Endothelial cell of umbilical vein (primary cell): ENCODE measurements around the gene PLAGL1. TPM values are rescaled to one million over a fixed set of nuclear protein-coding genes. Genes with fewer than 3 reads are reported as not detected.

Experiments used
- BruUV-seq: library from RNA; stranded (reverse); fragments of 400-500 nt; replicated peaks from 2 replicates; lab custom pipeline; 2021; lab: Mats Ljungman, UMichigan
- CTCF ChIA-PET: fragments of 300-600, 350-600 bp; sonication (Branson Sonifier 250); formaldehyde crosslinking; loops from one replicate; lab custom pipeline; 2021; ENCODE audit warnings: antibody characterized with exemption, inconsistent platforms; lab: Charles Lee
- POLR2A ChIA-PET: fragments of 300-600, 350-600 bp; sonication (Branson Sonifier 250); formaldehyde crosslinking; loops from one replicate; lab custom pipeline; 2021; ENCODE audit warnings: antibody characterized with exemption, inconsistent platforms; lab: Charles Lee
- DNase-seq: peaks from one replicate; pipeline ENCODE4 v3.0.0-alpha.2; 2011; ENCODE audit warnings: low read depth, low spot score
- FAIRE-seq: peaks from 2 replicates; lab custom pipeline; 2011; peaks lifted over from hg19 to GRCh38; lab: Jason Lieb, UNC
- H2AFZ ChIP-seq: 2 replicates; pipeline ENCODE4 v1.6.0; 2012; ENCODE audit warnings: low read depth, low read length, control low read depth, inconsistent platforms
- H3K27ac ChIP-seq: 2 replicates; pipeline ENCODE4 v1.5.1; 2011; ENCODE audit warnings: low read depth, mild to moderate bottlenecking, control low read depth, low read length, moderate library complexity; ENCODE audit not compliant: insufficient read depth
- H3K27me3 ChIP-seq, 2 experiments: 2 replicates each; pipeline versions ENCODE4 v1.6.0 to v1.6.1; 2011; ENCODE audit warnings: low read length in 2 of 2, mixed read lengths in 1 of 2; ENCODE audit not compliant: control insufficient read depth in 2 of 2, insufficient read depth in 2 of 2
- H3K36me3 ChIP-seq, 2 experiments: 2 replicates in 1 of 2; 3 replicates in 1 of 2; pipeline ENCODE4 v1.5.1; 2011; ENCODE audit warnings: low read length in 2 of 2, mild to moderate bottlenecking in 1 of 2, moderate library complexity in 1 of 2; ENCODE audit not compliant: control insufficient read depth in 2 of 2, insufficient read depth in 2 of 2; ENCODE audit errors: extremely low read depth in 1 of 2
- H3K4me1 ChIP-seq: 3 replicates; pipeline ENCODE4 v1.5.1; 2011; ENCODE audit warnings: mild to moderate bottlenecking, low read length; ENCODE audit not compliant: control insufficient read depth, insufficient read depth; ENCODE audit errors: extremely low read depth
- H3K4me2 ChIP-seq: 2 replicates; pipeline ENCODE4 v1.6.1; 2011; ENCODE audit warnings: low read length, control low read depth, mixed read lengths; ENCODE audit not compliant: insufficient read depth
- H3K4me3 ChIP-seq, 3 experiments: fragments of 200-600 bp in 1 of 3; sonication (generic), shearing (Covaris generic) in 1 of 3; replicated peaks in 1 of 3; 2 replicates each; pipeline ENCODE4 v1.5.1; 2011 to 2016; ENCODE audit warnings: control low read depth in 3 of 3, low read length in 3 of 3, mild to moderate bottlenecking in 2 of 3, inconsistent platforms in 1 of 3, low read depth in 1 of 3, moderate library complexity in 1 of 3; ENCODE audit not compliant: insufficient read depth in 1 of 3
- H3K79me2 ChIP-seq: 2 replicates; pipeline ENCODE4 v1.6.0; 2012; ENCODE audit warnings: low read length, inconsistent platforms; ENCODE audit not compliant: control insufficient read depth, insufficient read depth
- H3K9ac ChIP-seq: replicated peaks from 2 replicates; pipeline ENCODE3; 2011; ENCODE audit warnings: low read length, control low read depth; ENCODE audit not compliant: insufficient read depth; ENCODE audit errors: extremely low read depth
- H3K9me1 ChIP-seq: replicated peaks from 3 replicates; pipeline ENCODE4 v1.6.0; 2011; ENCODE audit warnings: mild to moderate bottlenecking, low read length; ENCODE audit not compliant: control insufficient read depth, insufficient read depth; ENCODE audit errors: extremely low read depth
- H3K9me3 ChIP-seq: replicated peaks from 2 replicates; pipeline ENCODE4 v1.5.1; 2012; ENCODE audit warnings: low read length, inconsistent platforms; ENCODE audit not compliant: control insufficient read depth, insufficient read depth
- H4K20me1 ChIP-seq: replicated peaks from 2 replicates; pipeline ENCODE3; 2011; ENCODE audit warnings: mild to moderate bottlenecking, low read length; ENCODE audit not compliant: control insufficient read depth, insufficient read depth; ENCODE audit errors: extremely low read depth
- EZH2 ChIP-seq: IDR thresholded peaks from 2 replicates; pipeline ENCODE4 v1.6.1; 2012; ENCODE audit warnings: borderline replicate concordance, low read depth, mild to moderate bottlenecking, moderate library complexity, low read length, inconsistent platforms; ENCODE audit not compliant: severe bottlenecking
- FOS ChIP-seq: IDR thresholded peaks from 2 replicates; pipeline ENCODE4 v1.6.1; 2011; ENCODE audit warnings: mild to moderate bottlenecking, low read length, moderate library complexity, borderline replicate concordance; ENCODE audit not compliant: insufficient read depth
- GATA2 ChIP-seq: IDR thresholded peaks from 2 replicates; pipeline ENCODE4 v1.7.0; 2011; ENCODE audit warnings: low read depth, mild to moderate bottlenecking, moderate library complexity, mixed read lengths, low read length; ENCODE audit not compliant: insufficient read length, insufficient read depth
- JUN ChIP-seq: IDR thresholded peaks from 2 replicates; pipeline ENCODE4 v1.6.1; 2011; ENCODE audit warnings: borderline replicate concordance, low read depth; ENCODE audit not compliant: insufficient read length, insufficient read depth
- MYC ChIP-seq: IDR thresholded peaks from one replicate; pipeline ENCODE4 v1.6.1; 2011; ENCODE audit warnings: mild to moderate bottlenecking, low read depth, low read length
- POLR2A ChIP-seq: IDR thresholded peaks from 2 replicates; pipeline ENCODE4 v1.6.1; 2012; ENCODE audit warnings: low read depth, mild to moderate bottlenecking, control low read depth, low read length
- POLR2AphosphoS5 ChIP-seq: IDR thresholded peaks from 2 replicates; pipeline ENCODE4 v1.6.1; 2012; ENCODE audit warnings: low read depth, mild to moderate bottlenecking, control low read depth, low read length, moderate library complexity; ENCODE audit not compliant: insufficient read depth
- dilution Hi-C: fragments of 300-500 bp; cut with MboI; formaldehyde crosslinking; loops from one replicate; pipeline ENCODE4 v1.15.0; 2019; ENCODE audit warnings: low sequenced_read_pairs; ENCODE audit not compliant: extremely low pct_ligation_motif_present
- intact Hi-C: fragments of 100-400 bp; cut with micrococcal nuclease; formaldehyde crosslinking; loops from one replicate; pipeline ENCODE4 v1.10.0; 2022
- polyA plus RNA-seq, 4 experiments: library from polyadenylated mRNA; depleted of rRNA in 3 of 4; stranded (reverse) in 3 of 4; unstranded in 1 of 4; fragments of >200 nt; gene quantifications; 2 replicates each; pipeline versions ENCODE4 v1.2.1 to v1.2.3, GENCODE V29; 2011 to 2012; ENCODE audit warnings: missing spikeins in 1 of 4
- total RNA-seq: library from RNA; stranded (reverse); gene quantifications from 2 replicates; pipeline ENCODE4 v1.2.3, GENCODE V29; 2021
- TF ChIP-seq, protein P1 (sequence below), 2 donors: IDR thresholded peaks; 1 replicate in 1 of 2; 2 replicates in 1 of 2; pipeline ENCODE4 v1.5.1; 2011; ENCODE audit warnings: low read length in 2 of 2, mild to moderate bottlenecking in 2 of 2, moderate library complexity in 2 of 2, control low read depth in 1 of 2, inconsistent platforms in 1 of 2, low read depth in 1 of 2; ENCODE audit not compliant: insufficient read depth in 1 of 2; ENCODE audit errors: extremely low read depth in 1 of 2
- TF ChIP-seq, protein P2 (sequence below): IDR thresholded peaks from 2 replicates; pipeline ENCODE4 v1.6.1; 2011; ENCODE audit not compliant: insufficient read depth, insufficient read length

Gene PLAGL1
- total and polyA plus RNA-seq, 2 donors (not counting 3 experiments of a cell fraction or from before 2014, with no cell fraction given), result 20.9 to 40.4 TPM

GRCh38 chr6:143940011-143940597 is 68.0 kb downstream of the PLAGL1 start:
- no peaks in the 10 kb centered on the region for H4K20me1 ChIP-seq
- H3K79me2 ChIP-seq, result no peaks in the 10 kb centered on the region
- no peaks in the 10 kb centered on the region for H3K9me3 ChIP-seq
- intact Hi-C loops (loop anchor here (1.0 kb wide), 2 partner anchors 73 to 365 kb away; no protein-coding TSS in a partner anchor), dilution Hi-C loops (no loop called here)
- H3K9ac ChIP-seq, result no peak overlapping the region
- no peaks in the 10 kb centered on the region for H3K4me1 ChIP-seq
- POLR2A ChIA-PET, result no interaction called here
- no peak overlapping the region for H2AFZ ChIP-seq
- peaks cover under 1 to 7% of the 10 kb centered on the region in 2 experiments for H3K27me3 ChIP-seq
- no peak overlapping the region for H3K4me2 ChIP-seq
- TF ChIP-seq MYC, result no peak
- TF ChIP-seq, protein P1, sequence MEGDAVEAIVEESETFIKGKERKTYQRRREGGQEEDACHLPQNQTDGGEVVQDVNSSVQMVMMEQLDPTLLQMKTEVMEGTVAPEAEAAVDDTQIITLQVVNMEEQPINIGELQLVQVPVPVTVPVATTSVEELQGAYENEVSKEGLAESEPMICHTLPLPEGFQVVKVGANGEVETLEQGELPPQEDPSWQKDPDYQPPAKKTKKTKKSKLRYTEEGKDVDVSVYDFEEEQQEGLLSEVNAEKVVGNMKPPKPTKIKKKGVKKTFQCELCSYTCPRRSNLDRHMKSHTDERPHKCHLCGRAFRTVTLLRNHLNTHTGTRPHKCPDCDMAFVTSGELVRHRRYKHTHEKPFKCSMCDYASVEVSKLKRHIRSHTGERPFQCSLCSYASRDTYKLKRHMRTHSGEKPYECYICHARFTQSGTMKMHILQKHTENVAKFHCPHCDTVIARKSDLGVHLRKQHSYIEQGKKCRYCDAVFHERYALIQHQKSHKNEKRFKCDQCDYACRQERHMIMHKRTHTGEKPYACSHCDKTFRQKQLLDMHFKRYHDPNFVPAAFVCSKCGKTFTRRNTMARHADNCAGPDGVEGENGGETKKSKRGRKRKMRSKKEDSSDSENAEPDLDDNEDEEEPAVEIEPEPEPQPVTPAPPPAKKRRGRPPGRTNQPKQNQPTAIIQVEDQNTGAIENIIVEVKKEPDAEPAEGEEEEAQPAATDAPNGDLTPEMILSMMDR (IDR thresholded peaks at IDR 0.05; ENCODE audit: extremely low read depth in 1 of 2, insufficient read depth in 1 of 2, low read depth in 1 of 2, low read length in 2 of 2), result peak; percentile 59 to 60
- CTCF ChIA-PET, result interaction anchor here (0.8 to 3.1 kb wide), 19 partner anchors 9 to 365 kb away, joined by 3 to 20 read pairs (median 4); partner anchors contain the start of gene PLAGL1
- no peak overlapping the region for H3K4me3 ChIP-seq
- no peaks in the 10 kb centered on the region for H3K36me3 ChIP-seq
- DNase-seq, result peak; percentile 45
- no peak overlapping the region for H3K27ac ChIP-seq
- FAIRE-seq, result peak; percentile 21
- no TSS peak for BruUV-seq
- no peaks in the 10 kb centered on the region for H3K9me1 ChIP-seq

DNA sequence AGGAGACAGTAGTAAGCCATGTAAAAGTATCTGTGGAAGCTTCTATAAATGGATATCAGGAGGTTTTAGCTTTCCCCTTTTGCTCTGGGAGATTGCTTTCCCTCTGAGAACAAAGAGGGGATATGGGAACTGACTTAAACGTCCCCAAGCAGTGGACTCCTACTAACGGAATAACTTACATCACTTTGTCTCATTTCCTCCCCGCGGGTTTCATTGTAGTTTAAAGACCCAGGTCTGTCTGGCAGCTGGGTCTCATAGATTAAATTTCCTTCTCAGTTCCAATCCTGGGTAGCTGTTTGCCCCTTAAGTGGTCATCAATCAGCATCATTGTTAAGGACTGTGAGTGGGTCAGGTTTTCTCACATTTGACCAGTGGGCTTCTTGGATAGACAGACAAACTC is 68.7 kb downstream of the PLAGL1 start:
- dilution Hi-C loops, result no loop called here
- BruUV-seq, result no TSS peak
- Histone ChIP-seq H3K4me3 (no peak overlapping the region), H3K9me3 (no peaks in the 10 kb centered on the region), H3K4me1 (no peaks in the 10 kb centered on the region), H3K9me1 (no peaks in the 10 kb centered on the region), H3K36me3 (no peaks in the 10 kb centered on the region), H3K4me2 (no peak overlapping the region), H3K9ac (no peak overlapping the region), H3K79me2 (no peaks in the 10 kb centered on the region), H2AFZ (no peak overlapping the region), H3K27ac (no peak overlapping the region), H4K20me1 (no peaks in the 10 kb centered on the region), H3K27me3 (peaks cover 1 to 7% of the 10 kb centered on the region in 2 experiments)
- FAIRE-seq (peak; percentile 40), DNase-seq (no peak)
- TF ChIP-seq MYC, result no peak
- no peak for TF ChIP-seq POLR2A
- TF ChIP-seq, protein P2, sequence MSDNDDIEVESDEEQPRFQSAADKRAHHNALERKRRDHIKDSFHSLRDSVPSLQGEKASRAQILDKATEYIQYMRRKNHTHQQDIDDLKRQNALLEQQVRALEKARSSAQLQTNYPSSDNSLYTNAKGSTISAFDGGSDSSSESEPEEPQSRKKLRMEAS, result no peak
- no peak for TF ChIP-seq FOS
- TF ChIP-seq JUN, result no peak
- TF ChIP-seq POLR2AphosphoS5, result no peak
- TF ChIP-seq EZH2, result no peak
- TF ChIP-seq, protein P1 (IDR thresholded peaks at IDR 0.05; ENCODE audit: extremely low read depth in 1 of 2, insufficient read depth in 1 of 2, low read depth in 1 of 2, low read length in 2 of 2), result no peak
- TF ChIP-seq GATA2, result no peak
- CTCF ChIA-PET, result interaction anchor here (1.2 to 3.1 kb wide), 7 partner anchors 8 to 364 kb away, joined by 3 to 20 read pairs (median 8); no protein-coding TSS in a partner anchor
- POLR2A ChIA-PET, result no interaction called here
- intact Hi-C loops, result no loop called here
